Mesodermal cell (in vitro differentiated cells): ENCODE results near the gene SLCO2B1.
A peak's percentile ranks its signal among the peaks of the same experiment; 100 is the strongest.

ENCODE experiments used
- H3K27ac ChIP-seq: 2 replicates; pipeline ENCODE4 v1.7.0; 2013; ENCODE audit warnings: mild to moderate bottlenecking, low read depth, low read length, moderate library complexity; ENCODE audit not compliant: severe bottlenecking
- H3K36me3 ChIP-seq: 2 replicates; pipeline ENCODE4 v1.7.1; 2013; ENCODE audit warnings: mild to moderate bottlenecking, low read length, moderate library complexity; ENCODE audit not compliant: control insufficient read depth, insufficient read depth
- H3K4me1 ChIP-seq: one replicate; pipeline ENCODE4 v1.7.1; 2013; ENCODE audit warnings: mild to moderate bottlenecking, low read length; ENCODE audit not compliant: insufficient read depth, control insufficient read depth, poor library complexity, severe bottlenecking
- H3K4me3 ChIP-seq: 2 replicates; pipeline ENCODE4 v1.7.0; 2013; ENCODE audit warnings: low read length, control low read depth, mild to moderate bottlenecking; ENCODE audit not compliant: insufficient read depth, poor library complexity, severe bottlenecking; ENCODE audit errors: extremely low read depth
- H3K9me3 ChIP-seq: 2 replicates; pipeline ENCODE4 v1.7.1; 2013; ENCODE audit warnings: mild to moderate bottlenecking, low read length, moderate library complexity; ENCODE audit not compliant: control insufficient read depth
- WGBS, 2 experiments: methylation state at CpG; one replicate each; pipeline ENCODE4 v1.1.5; 2013; ENCODE audit warnings: missing lambda C conversion rate in 2 of 2; ENCODE audit not compliant: insufficient coverage in 2 of 2; 5-methylcytosine and 5-hydroxymethylcytosine counted together

Gene SLCO2B1

GRCh38 chr11:75184051-75184450 lies 33.1 kb downstream of the SLCO2B1 start:
- H3K27ac ChIP-seq: no peak overlapping the region
- no peak overlapping the region for H3K4me3 ChIP-seq
- peaks cover 3% of the 10 kb centered on the region for H3K4me1 ChIP-seq
- H3K9me3 ChIP-seq: no peaks in the 10 kb centered on the region
- whole genome bisulfite sequencing, 2 experiments: 90 to 100% methylated on average over 2 of the region's 4 CpGs
- no peaks in the 10 kb centered on the region for H3K36me3 ChIP-seq

DNA sequence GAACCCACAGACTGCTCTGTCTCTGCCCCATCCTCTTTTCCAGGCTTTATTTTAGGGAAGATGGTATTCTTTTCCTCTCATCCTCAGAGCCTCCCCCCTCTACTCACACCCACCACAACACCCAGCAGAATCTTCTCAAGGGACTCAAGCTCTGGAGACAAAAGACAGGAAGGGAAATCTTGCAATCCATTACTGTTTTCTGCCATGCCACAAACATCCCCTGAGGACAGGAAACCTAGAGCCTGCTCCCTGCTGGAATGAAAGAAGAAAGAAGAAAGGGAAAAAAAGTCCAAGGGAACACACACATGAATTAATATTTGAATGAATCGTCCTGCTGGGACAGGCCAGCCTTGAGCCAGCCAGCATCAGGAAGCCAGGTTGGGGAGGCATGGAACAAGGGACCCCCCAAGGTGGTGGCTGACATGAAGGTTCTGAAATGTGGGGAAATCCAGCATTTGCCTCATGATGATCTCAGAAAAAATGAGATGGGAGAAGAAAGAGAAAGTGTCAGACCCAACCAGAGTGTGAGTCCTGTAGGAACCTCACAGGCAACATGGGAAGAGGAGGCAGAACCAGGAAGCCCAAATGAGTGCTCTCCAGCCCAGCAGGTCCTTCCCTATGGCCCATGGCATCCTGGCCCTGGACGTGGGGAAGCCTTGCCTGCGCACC lies 34.0 kb downstream of the SLCO2B1 start:
- H3K4me3 ChIP-seq: no peak overlapping the region
- H3K27ac ChIP-seq: no peak overlapping the region
- H3K36me3 ChIP-seq: no peaks in the 10 kb centered on the region
- H3K4me1 ChIP-seq: peaks cover 3% of the 10 kb centered on the region
- H3K9me3 ChIP-seq: no peaks in the 10 kb centered on the region
- 67 to 68% methylated on average over 2 to 3 of the region's 3 CpGs for WGBS, 2 experiments

DNA sequence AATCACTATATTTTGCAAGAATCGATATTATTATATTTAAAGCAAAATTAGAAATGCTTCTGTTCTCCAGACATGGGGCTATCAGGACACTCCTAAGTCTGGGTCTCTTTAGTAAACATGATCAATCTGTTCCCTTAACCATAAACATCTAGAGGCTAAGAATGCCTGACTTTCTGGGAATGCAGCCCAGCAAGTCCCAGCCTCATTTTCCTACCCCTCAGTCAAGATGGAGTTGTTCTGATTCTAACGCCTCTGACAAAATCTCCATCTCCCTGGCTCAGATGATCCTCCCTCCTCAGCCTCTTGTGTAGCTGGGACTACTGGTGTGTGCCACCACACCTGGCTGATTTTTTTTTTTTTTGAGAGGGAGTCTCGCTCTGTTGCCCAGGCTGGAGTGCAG lies 35.0 kb downstream of the SLCO2B1 start:
- Histone ChIP-seq H3K4me3 (no peak overlapping the region), H3K36me3 (no peaks in the 10 kb centered on the region), H3K27ac (no peak overlapping the region), H3K4me1 (peaks cover 4% of the 10 kb centered on the region), H3K9me3 (no peaks in the 10 kb centered on the region)
- WGBS, 2 experiments: 83% methylated on average over 1 of the region's 3 CpGs; no CpG with 5 or more reads in 1 of the 2 experiments

GRCh38 chr11:75186999-75187398 lies 36.1 kb downstream of the SLCO2B1 start:
- Histone ChIP-seq H3K4me3 (no peak overlapping the region), H3K27ac (no peak overlapping the region), H3K36me3 (no peaks in the 10 kb centered on the region), H3K9me3 (no peaks in the 10 kb centered on the region), H3K4me1 (peaks cover 8% of the 10 kb centered on the region)
- 100% methylated on average over 1 to 2 of the region's 4 CpGs for WGBS, 2 experiments

DNA sequence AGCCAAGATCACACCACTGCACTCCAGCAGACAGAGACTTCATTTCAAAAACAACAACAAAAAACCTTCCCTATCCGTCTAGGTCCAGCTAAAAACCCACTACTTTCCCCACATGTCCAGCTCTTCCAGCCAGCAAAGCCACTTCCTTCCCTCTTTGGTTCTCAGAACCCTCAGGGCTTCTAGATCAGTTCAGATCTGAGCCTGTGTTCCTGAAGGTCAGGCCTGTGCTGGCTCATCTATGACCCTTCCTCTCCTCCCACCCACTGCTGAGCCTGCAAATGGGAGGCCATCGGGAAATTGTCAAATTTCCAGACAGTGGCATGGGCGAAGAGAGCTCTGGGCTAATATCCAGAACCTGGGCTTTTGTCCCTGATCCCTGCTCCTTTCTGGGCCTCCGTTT lies 37.8 kb downstream of the SLCO2B1 start:
- 76 to 96% methylated on average over 4 of the region's 4 CpGs for WGBS, 2 experiments
- H3K36me3 ChIP-seq: no peaks in the 10 kb centered on the region
- H3K27ac ChIP-seq: no peak overlapping the region
- peaks cover 5% of the 10 kb centered on the region for H3K4me1 ChIP-seq
- no peak overlapping the region for H3K4me3 ChIP-seq
- H3K9me3 ChIP-seq: no peaks in the 10 kb centered on the region

DNA sequence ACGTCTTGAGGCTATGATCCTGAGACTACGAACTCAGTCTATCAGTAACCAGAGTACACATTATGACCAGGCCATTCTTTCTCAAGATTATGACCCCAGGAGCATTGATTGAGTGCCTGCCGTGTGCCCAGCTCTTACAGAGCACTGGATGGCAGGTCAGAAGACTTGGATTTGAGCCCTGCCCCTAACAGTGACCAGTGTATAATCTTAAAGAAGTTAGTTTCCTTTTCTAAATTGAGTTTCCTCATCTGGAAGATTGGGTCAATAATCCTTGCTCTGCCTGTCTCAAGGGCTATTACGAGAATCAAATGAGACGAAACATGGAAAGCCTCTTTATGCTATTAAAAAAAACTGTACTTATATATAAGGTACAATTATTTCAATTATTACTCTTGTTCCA lies 38.2 kb downstream of the SLCO2B1 start:
- H3K4me3 ChIP-seq: no peak overlapping the region
- H3K36me3 ChIP-seq: no peaks in the 10 kb centered on the region
- H3K4me1 ChIP-seq: peaks cover 5% of the 10 kb centered on the region
- 85 to 86% methylated on average over 3 of the region's 5 CpGs for WGBS, 2 experiments
- H3K27ac ChIP-seq: no peak overlapping the region
- H3K9me3 ChIP-seq: no peaks in the 10 kb centered on the region

- Histone ChIP-seq H3K27ac (no peak overlapping the region), H3K36me3 (no peaks in the 10 kb centered on the region), H3K9me3 (no peaks in the 10 kb centered on the region), H3K4me1 (peaks cover 5% of the 10 kb centered on the region), H3K4me3 (no peak overlapping the region)
- WGBS, 2 experiments: 93 to 95% methylated on average over 5 to 6 of the region's 8 CpGs
These were observed 39.0 kb downstream of the SLCO2B1 start for GRCh38 chr11:75189911-75190310.

DNA sequence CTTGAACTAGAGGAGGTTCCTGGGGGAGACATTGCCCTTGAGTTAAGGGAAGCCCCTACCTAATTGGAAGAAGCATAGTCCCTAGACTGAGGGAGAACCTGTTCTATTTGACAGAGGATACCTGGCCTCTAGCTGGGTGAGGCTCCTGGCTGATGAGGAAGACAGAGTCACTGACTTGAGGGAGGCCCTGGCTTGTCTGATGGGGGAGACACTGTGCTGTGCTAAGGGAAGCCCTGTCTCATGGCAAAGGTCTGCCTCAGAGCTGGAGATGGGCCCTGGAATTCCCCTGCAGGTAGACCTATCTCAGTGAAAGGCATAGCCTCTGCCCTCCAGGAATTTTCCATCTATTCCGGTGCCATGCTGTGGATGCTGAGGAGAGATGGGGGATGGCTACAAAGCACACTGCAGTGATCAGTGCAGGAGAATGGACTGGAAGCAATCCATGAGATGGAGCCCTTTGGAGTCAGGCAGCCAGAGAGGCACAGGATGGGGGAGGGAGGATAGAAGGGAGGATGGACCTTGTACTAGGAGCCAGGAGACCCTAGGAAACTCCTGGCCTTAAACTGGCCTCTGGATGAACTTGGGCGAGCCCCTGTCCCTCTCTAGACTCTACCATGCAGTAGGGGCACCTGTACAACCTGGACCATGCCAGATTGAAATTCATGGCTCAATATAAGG lies 39.9 kb downstream of the SLCO2B1 start:
- WGBS, 2 experiments: 94 to 100% methylated on average over 1 to 2 of the region's 2 CpGs
- Histone ChIP-seq H3K4me1 (peaks cover 5% of the 10 kb centered on the region), H3K4me3 (no peak overlapping the region), H3K36me3 (no peaks in the 10 kb centered on the region), H3K9me3 (no peaks in the 10 kb centered on the region), H3K27ac (peak overlapping the region; percentile 46)

GRCh38 chr11:75191330-75191717 lies 40.4 kb downstream of the SLCO2B1 start:
- H3K9me3 ChIP-seq: no peaks in the 10 kb centered on the region
- peaks cover 5% of the 10 kb centered on the region for H3K4me1 ChIP-seq
- peak overlapping the region; percentile 50 for H3K27ac ChIP-seq
- no peak overlapping the region for H3K4me3 ChIP-seq
- WGBS, 2 experiments: 63 to 80% methylated on average over 2 of the region's 3 CpGs
- no peaks in the 10 kb centered on the region for H3K36me3 ChIP-seq

- no peak overlapping the region for H3K27ac ChIP-seq
- no peak overlapping the region for H3K4me3 ChIP-seq
- no peaks in the 10 kb centered on the region for H3K36me3 ChIP-seq
- 94 to 96% methylated on average over 14 to 15 of the region's 15 CpGs for WGBS, 2 experiments
- peaks cover 5% of the 10 kb centered on the region for H3K4me1 ChIP-seq
- no peaks in the 10 kb centered on the region for H3K9me3 ChIP-seq
These were observed 42.4 kb downstream of the SLCO2B1 start for GRCh38 chr11:75193271-75193670.

DNA sequence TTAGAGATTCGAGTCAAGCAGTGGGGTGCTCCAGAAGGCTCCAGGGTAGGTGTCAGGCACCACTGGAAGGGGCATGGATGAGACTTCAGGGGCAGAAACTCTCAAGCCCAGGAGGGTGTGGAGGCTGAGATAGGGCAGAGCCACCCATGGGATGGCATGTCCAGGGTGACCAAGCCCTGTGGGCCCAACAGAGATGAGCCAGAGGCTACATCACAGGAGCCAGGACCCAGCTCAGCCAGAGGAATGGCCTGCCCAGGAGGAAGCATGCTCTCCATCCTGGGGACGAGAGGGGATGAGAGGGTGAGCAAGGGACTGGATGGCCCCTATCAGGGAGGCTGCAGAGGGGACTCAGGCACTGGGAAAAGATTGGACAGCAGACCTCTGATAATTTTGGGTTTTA lies 42.8 kb downstream of the SLCO2B1 start:
- WGBS, 2 experiments: 79 to 100% methylated on average over 1 to 2 of the region's 2 CpGs
- Histone ChIP-seq H3K36me3 (no peaks in the 10 kb centered on the region), H3K4me1 (peaks cover 5% of the 10 kb centered on the region), H3K9me3 (no peaks in the 10 kb centered on the region), H3K27ac (no peak overlapping the region), H3K4me3 (no peak overlapping the region)
